K562 (cell line): ENCODE data around the gene ATP5MG. TPM values are rescaled to one million over a fixed set of nuclear protein-coding genes. Genes with fewer than 3 reads are reported as not detected.

Experiments
- ATAC-seq: fragments of 200-7000 bp; cut with Tn5 transposase; 3 replicates; pipeline ENCODE4 v1.9.1; 2020; ENCODE audit warnings: moderate library complexity
- BruUV-seq: library from RNA; stranded (reverse); fragments of 400-500 nt; replicated peaks from 2 replicates; lab custom pipeline; 2021; lab: Mats Ljungman, UMichigan
- CTCF ChIA-PET: fragments of 300-600 bp; formaldehyde crosslinking; extraction: SDS; loops from one replicate; lab custom pipeline; 2021; ENCODE audit warnings: low intra/inter-chr PET ratio; lab: Yijun Ruan, JAX
- POLR2A ChIA-PET: fragments of 300-600, 350-650 bp; sonication (Branson Sonifier 250); formaldehyde crosslinking; extraction: SDS; loops from one replicate; lab custom pipeline; 2021; ENCODE audit warnings: antibody characterized with exemption, inconsistent platforms; lab: Yijun Ruan, JAX
- DNase-seq, 4 experiments: peaks; one replicate each; pipeline versions ENCODE4 v3.0.0 to v3.0.0-alpha.2; 2011 to 2018; ENCODE audit warnings: low spot score in 3 of 4, mixed read lengths in 3 of 4; ENCODE audit errors: extremely low read depth in 1 of 4
- FAIRE-seq: peaks from 2 replicates; lab custom pipeline; 2011; peaks lifted over from hg19 to GRCh38; lab: Jason Lieb, UNC
- H2AFZ ChIP-seq: 2 replicates; pipeline ENCODE4 v1.6.0; 2011; ENCODE audit warnings: low read depth, low read length, control low read depth, inconsistent platforms
- H3K27ac ChIP-seq: fragments of 200-600 bp; 3 replicates; pipeline ENCODE4 v1.8.0; 2011; ENCODE audit warnings: low read depth, mild to moderate bottlenecking, control low read depth, inconsistent platforms, low read length, moderate library complexity, mixed read lengths; ENCODE audit errors: extremely low read depth
- H3K27me3 ChIP-seq, 2 experiments: fragments of 300-600 bp in 1 of 2; 2 replicates in 1 of 2; 3 replicates in 1 of 2; pipeline versions ENCODE4 v1.6.0 to v1.8.0; 2011; ENCODE audit warnings: inconsistent platforms in 2 of 2, low read length in 2 of 2, mild to moderate bottlenecking in 1 of 2, mixed read lengths in 1 of 2, moderate library complexity in 1 of 2; ENCODE audit not compliant: control insufficient read depth in 2 of 2, insufficient read depth in 2 of 2
- H3K36me3 ChIP-seq: fragments of 300-600 bp; 3 replicates; pipeline ENCODE4 v1.8.0; 2011; ENCODE audit warnings: mild to moderate bottlenecking, low read length, inconsistent platforms; ENCODE audit not compliant: control insufficient read depth, insufficient read depth
- H3K4me1 ChIP-seq, 2 experiments: fragments of 200-600 bp in 1 of 2; replicated peaks in 1 of 2; 2 replicates in 1 of 2; 3 replicates in 1 of 2; pipeline versions ENCODE4 v1.5.1 to v1.8.0; 2011; ENCODE audit warnings: inconsistent platforms in 2 of 2, low read length in 2 of 2, mild to moderate bottlenecking in 1 of 2, mixed read lengths in 1 of 2, moderate library complexity in 1 of 2; ENCODE audit not compliant: control insufficient read depth in 2 of 2, insufficient read depth in 2 of 2
- H3K4me2 ChIP-seq: 2 replicates; pipeline ENCODE4 v1.6.1; 2011; ENCODE audit warnings: low read length, control low read depth, inconsistent platforms, mixed read lengths; ENCODE audit not compliant: insufficient read depth
- H3K4me3 ChIP-seq: fragments of 200-600 bp; sonication (generic), shearing (Covaris generic); 2 replicates; pipeline ENCODE4 v1.5.1; 2016; ENCODE audit warnings: control low read depth, inconsistent platforms
- H3K79me2 ChIP-seq: fragments of 200-600 bp; 3 replicates; pipeline ENCODE4 v1.8.0; 2011; ENCODE audit warnings: low read length, inconsistent platforms; ENCODE audit not compliant: control insufficient read depth, insufficient read depth
- H3K9ac ChIP-seq, 2 experiments: 2 replicates each; pipeline versions ENCODE4 v1.6.0 to v1.6.1; 2011; ENCODE audit warnings: low read depth in 2 of 2, low read length in 2 of 2, control low read depth in 1 of 2, inconsistent platforms in 1 of 2, mild to moderate bottlenecking in 1 of 2, mixed read lengths in 1 of 2; ENCODE audit not compliant: insufficient read depth in 1 of 2
- H3K9me1 ChIP-seq: one replicate; pipeline ENCODE4 v1.6.0; 2011; ENCODE audit warnings: inconsistent platforms, mild to moderate bottlenecking, low read length, moderate library complexity; ENCODE audit not compliant: control insufficient read depth, insufficient read depth
- H3K9me3 ChIP-seq: replicated peaks from 2 replicates; pipeline ENCODE4 v1.5.1; 2011; ENCODE audit warnings: low read depth, low read length, inconsistent platforms; ENCODE audit not compliant: control insufficient read depth, insufficient read depth
- H4K20me1 ChIP-seq: replicated peaks from 2 replicates; pipeline ENCODE4 v1.6.1; 2011; ENCODE audit warnings: low read length, inconsistent platforms, mixed read lengths; ENCODE audit not compliant: control insufficient read depth, insufficient read depth
- ELK3 ChIP-seq: fragments of 450-650 bp; formaldehyde crosslinking; IDR thresholded peaks from 2 replicates; pipeline ENCODE4 v1.4.0; 2020; ENCODE audit warnings: mild to moderate bottlenecking
- EP400 ChIP-seq: fragments of 450-650 bp; IDR thresholded peaks from 2 replicates; pipeline ENCODE4 v1.6.1; 2017; ENCODE audit warnings: antibody characterized with exemption, mild to moderate bottlenecking, moderate library complexity
- ZBTB2 ChIP-seq: fragments of 450-650 bp; IDR thresholded peaks from 2 replicates; pipeline ENCODE4 v1.6.1; 2016; ENCODE audit warnings: antibody characterized with exemption
- WGBS: fragments of 100-300 bp; shearing (Covaris generic); methylation state at CpG from one replicate; pipeline ENCODE4 v1.1.6; 2016; ENCODE audit warnings: low coverage, mixed read lengths; ENCODE audit not compliant: insufficient coverage; ENCODE audit errors: missing lambda C conversion rate; 5-methylcytosine and 5-hydroxymethylcytosine counted together
- in situ Hi-C: fragments of 300-500 bp; cut with MboI; formaldehyde crosslinking; loops from 4 replicates; pipeline ENCODE4 v1.15.0; 2018; ENCODE audit warnings: inconsistent platforms, mixed read lengths
- intact Hi-C: fragments of 100-400 bp; cut with micrococcal nuclease; formaldehyde crosslinking; loops from 2 replicates; pipeline ENCODE4 v1.14.2; 2022
- polyA plus RNA-seq, 8 experiments: library from polyadenylated mRNA; depleted of rRNA in 4 of 8; stranded (reverse) in 5 of 8; unstranded in 3 of 8; fragments of >200 nt; fragmentation: Nextera tagmentation in 2 of 8; fragmentation: Illumina TruSeq in 1 of 8; extraction: Ambion mirVana in 2 of 8; extraction: Trizol in 1 of 8; gene quantifications; 2 replicates each; pipeline versions ENCODE4 v1.2.1 to v1.2.3, GENCODE V29; 2011 to 2014; ENCODE audit warnings: inconsistent platforms in 1 of 8, missing spikeins in 1 of 8
- total RNA-seq, 7 experiments: library from RNA; depleted of rRNA in 6 of 7; stranded (reverse); fragments of >200 nt in 6 of 7; fragmentation: Illumina TruSeq in 2 of 7; extraction: Trizol in 2 of 7; gene quantifications; 2 replicates each; pipeline versions ENCODE4 v1.2.1 to v1.2.3, GENCODE V29; 2011 to 2021; ENCODE audit warnings: low replicate concordance in 1 of 7

The ATP5MG gene
- total and polyA plus RNA-seq, 9 of the 15 experiments (the other 6 are each of a cell fraction or from before 2014, with no cell fraction given), result 301 to 2,138 (median 434) TPM

GRCh38 chr11:118379497-118379896 lies 21.9 kb upstream of the ATP5MG start:
- no peaks in the 10 kb centered on the region for H4K20me1 ChIP-seq
- in situ Hi-C loops, result no loop called here
- FAIRE-seq (no peak), DNase-seq (no peak), ATAC-seq (no peak)
- peaks cover 85% of the 10 kb centered on the region for H3K36me3 ChIP-seq
- ChIA-PET CTCF (no interaction called here), POLR2A (interaction anchor here (0.8 to 1.0 kb wide), 3 partner anchors 18 to 56 kb away, joined by 3 to 4 read pairs (median 4); no protein-coding TSS in a partner anchor)
- H3K9me3 ChIP-seq, result no peaks in the 10 kb centered on the region
- TF ChIP-seq ZBTB2 (no peak), EP400 (no peak), ELK3 (no peak)
- H3K9ac ChIP-seq, result no peak overlapping the region
- H3K9me1 ChIP-seq, result no peaks in the 10 kb centered on the region
- H3K79me2 ChIP-seq, result no peaks in the 10 kb centered on the region
- no peaks in the 10 kb centered on the region for H3K4me1 ChIP-seq
- no peak overlapping the region for H3K27ac ChIP-seq
- no peak overlapping the region for H2AFZ ChIP-seq
- WGBS, result 88% methylated on average over 4 of the region's 4 CpGs
- BruUV-seq, result no TSS peak
- H3K27me3 ChIP-seq, result no peaks in the 10 kb centered on the region
- no peak overlapping the region for H3K4me2 ChIP-seq
- H3K4me3 ChIP-seq, result no peak overlapping the region
- intact Hi-C loops, result no loop called here
